Smooth muscle cell (in vitro differentiated cells): ENCODE results near the gene TTC6. TPM values are rescaled to one million over a fixed set of nuclear protein-coding genes. Genes with fewer than 3 reads are reported as not detected.

Experiments
- DNase-seq: peaks from one replicate; lab custom pipeline; 2025; ENCODE audit not compliant: unreplicated experiment; lab: John Stamatoyannopoulos, UW
- H2AFZ ChIP-seq: fragments of 200-600 bp; sonication (generic); 2 replicates; pipeline ENCODE4 v1.6.0; 2016; ENCODE audit warnings: antibody characterized with exemption, low read depth, mild to moderate bottlenecking
- H3F3A ChIP-seq: fragments of 200-600 bp; sonication (generic); 2 replicates; pipeline ENCODE4 v1.6.0; 2017; ENCODE audit warnings: antibody characterized with exemption, low read depth
- H3K27ac ChIP-seq: fragments of 200-600 bp; sonication (generic); 2 replicates; pipeline ENCODE4 v1.5.1; 2016; ENCODE audit warnings: low read depth, mild to moderate bottlenecking
- H3K27me3 ChIP-seq: fragments of 200-600 bp; sonication (generic); 2 replicates; pipeline ENCODE4 v1.6.1; 2016; ENCODE audit warnings: low read depth, mild to moderate bottlenecking
- H3K36me3 ChIP-seq: fragments of 200-600 bp; sonication (generic); 2 replicates; pipeline ENCODE4 v1.5.1; 2016; ENCODE audit warnings: low read depth
- H3K4me1 ChIP-seq: fragments of 200-600 bp; sonication (generic); 2 replicates; pipeline ENCODE4 v1.5.1; 2016; ENCODE audit warnings: low read depth
- H3K4me2 ChIP-seq: fragments of 200-600 bp; sonication (generic); 2 replicates; pipeline ENCODE4 v1.6.0; 2016; ENCODE audit warnings: mild to moderate bottlenecking
- H3K4me3 ChIP-seq: fragments of 200-600 bp; sonication (generic); 2 replicates; pipeline ENCODE4 v1.5.1; 2016; ENCODE audit warnings: mild to moderate bottlenecking
- H3K79me2 ChIP-seq: fragments of 200-600 bp; sonication (generic); 2 replicates; pipeline ENCODE4 v1.6.0; 2016; ENCODE audit warnings: low read depth, mild to moderate bottlenecking
- H3K9ac ChIP-seq: fragments of 200-600 bp; sonication (generic); 2 replicates; pipeline ENCODE4 v1.6.0; 2016; ENCODE audit warnings: low read depth
- H3K9me3 ChIP-seq: fragments of 200-600 bp; sonication (generic); replicated peaks from 2 replicates; pipeline ENCODE4 v1.5.1; 2016; ENCODE audit warnings: low read depth
- H4K20me1 ChIP-seq: fragments of 200-600 bp; sonication (generic); 2 replicates; pipeline ENCODE4 v1.6.0; 2016; ENCODE audit warnings: low read depth
- CTCF ChIP-seq: fragments of 200-600 bp; sonication (generic); IDR thresholded peaks from 2 replicates; pipeline ENCODE4 v1.5.1; 2017; ENCODE audit warnings: borderline replicate concordance, mild to moderate bottlenecking, antibody characterized with exemption; ENCODE audit not compliant: insufficient read depth, poor library complexity, severe bottlenecking
- WGBS: methylation state at CpG from one replicate; pipeline ENCODE4 v1.1.7; 2016; ENCODE audit warnings: low lambda C conversion rate; 5-methylcytosine and 5-hydroxymethylcytosine counted together
- polyA plus RNA-seq: library from polyadenylated mRNA; unstranded; fragments of >200 nt; fragmentation: Nextera tagmentation; extraction: Ambion mirVana; gene quantifications from 2 replicates; pipeline ENCODE4 v1.2.1, GENCODE V29; 2016
- total RNA-seq: library from RNA; depleted of rRNA; stranded (reverse); fragments of >200 nt; gene quantifications from 2 replicates; pipeline ENCODE4 v1.2.3, GENCODE V29; 2014

Gene TTC6
- total and polyA plus RNA-seq, 2 experiments from 2014 or later = not detected

- no peaks in the 10 kb centered on the region for H3K9me3 ChIP-seq
- no peak overlapping the region for H3K9ac ChIP-seq
- H3F3A ChIP-seq = no peaks in the 10 kb centered on the region
- H3K4me1 ChIP-seq = peaks cover 33% of the 10 kb centered on the region
- no peak for DNase-seq
- no peak for TF ChIP-seq CTCF
- 17% methylated on average over 36 of the region's 36 CpGs for WGBS
- no peaks in the 10 kb centered on the region for H3K36me3 ChIP-seq
- H3K79me2 ChIP-seq = no peaks in the 10 kb centered on the region
- H2AFZ ChIP-seq = no peak overlapping the region
- peak overlapping the region; percentile 68 for H3K4me2 ChIP-seq
- H3K4me3 ChIP-seq = peak overlapping the region; percentile 42
- H3K27me3 ChIP-seq = peaks cover 97% of the 10 kb centered on the region
- H4K20me1 ChIP-seq = no peaks in the 10 kb centered on the region
- no peak overlapping the region for H3K27ac ChIP-seq
Measured at GRCh38 chr14:37598747-37599506, 3.5 kb downstream of the TTC6 start.

GRCh38 chr14:37599507-37600368 is 4.3 kb downstream of the TTC6 start:
- peaks cover 33% of the 10 kb centered on the region for H3K4me1 ChIP-seq
- no peak overlapping the region for H3K27ac ChIP-seq
- 5% methylated on average over 57 of the region's 57 CpGs for WGBS
- H4K20me1 ChIP-seq = no peaks in the 10 kb centered on the region
- H3F3A ChIP-seq = no peaks in the 10 kb centered on the region
- DNase-seq = no peak
- H3K79me2 ChIP-seq = no peaks in the 10 kb centered on the region
- no peaks in the 10 kb centered on the region for H3K9me3 ChIP-seq
- H3K4me3 ChIP-seq = peak overlapping the region; percentile 42
- no peaks in the 10 kb centered on the region for H3K36me3 ChIP-seq
- no peak for TF ChIP-seq CTCF
- no peak overlapping the region for H2AFZ ChIP-seq
- no peak overlapping the region for H3K9ac ChIP-seq
- H3K4me2 ChIP-seq = peak overlapping the region; percentile 64
- H3K27me3 ChIP-seq = peaks cover 97% of the 10 kb centered on the region

- Histone ChIP-seq H3K9ac (no peak overlapping the region), H3K4me3 (no peak overlapping the region), H3F3A (no peaks in the 10 kb centered on the region), H3K4me2 (no peak overlapping the region), H3K9me3 (no peaks in the 10 kb centered on the region), H3K27ac (no peak overlapping the region), H3K79me2 (no peaks in the 10 kb centered on the region), H2AFZ (no peak overlapping the region), H3K4me1 (peaks cover 24% of the 10 kb centered on the region), H4K20me1 (no peaks in the 10 kb centered on the region), H3K36me3 (no peaks in the 10 kb centered on the region), H3K27me3 (peaks cover 100% of the 10 kb centered on the region)
- no peak for TF ChIP-seq CTCF
- DNase-seq = no peak
- WGBS = 85% methylated on average over 4 of the region's 4 CpGs
Measured at GRCh38 chr14:37600880-37601741, 5.7 kb downstream of the TTC6 start.
